ENCODE measurements around the gene RHBDL1.
A peak's percentile ranks its signal among the peaks of the same experiment; 100 is the strongest.

- TF ChIP-seq CTCF (IDR thresholded peaks at IDR 0.05; ENCODE audit: extremely low read depth in 1 of 2, insufficient read depth in 1 of 2, low read depth in 1 of 2, low read length in 2 of 2) = no peak
- no peak for TF ChIP-seq JUN (IDR thresholded peaks at IDR 0.05; ENCODE audit: borderline replicate concordance, insufficient read depth, insufficient read length, low read depth)
- TF ChIP-seq FOS (IDR thresholded peaks at IDR 0.05; ENCODE audit: borderline replicate concordance, insufficient read depth, low read length) = no peak
- peak; percentile 11 for TF ChIP-seq EZH2 (IDR thresholded peaks at IDR 0.05; ENCODE audit: borderline replicate concordance, low read depth, low read length, severe bottlenecking)
- TF ChIP-seq POLR2AphosphoS5 (IDR thresholded peaks at IDR 0.05; ENCODE audit: insufficient read depth, low read depth, low read length) = no peak
These were observed 19.4 kb downstream of the RHBDL1 start for GRCh38 chr16:694863-695354.

Measured in endothelial cell of umbilical vein (primary cell).